Stimulated activated CD4-positive, alpha-beta T cell treated with anti-CD3 and anti-CD28 coated beads, Interleukin-15, amount 100 ng/mL, for 1 hour (primary cell): ENCODE results near the gene RASGRF1.
"Not testable (repeated sequence)": the region's sequence is repeated elsewhere in the genome, so short reads cannot be mapped to it uniquely, and the experiment has no call there.

Experiments
- DNase-seq, 2 donors: peaks; one replicate each; pipeline ENCODE4 v3.0.0-alpha.2; 2020; ENCODE audit warnings: low read depth in 1 of 2, low spot score in 1 of 2

The RASGRF1 gene

DNA sequence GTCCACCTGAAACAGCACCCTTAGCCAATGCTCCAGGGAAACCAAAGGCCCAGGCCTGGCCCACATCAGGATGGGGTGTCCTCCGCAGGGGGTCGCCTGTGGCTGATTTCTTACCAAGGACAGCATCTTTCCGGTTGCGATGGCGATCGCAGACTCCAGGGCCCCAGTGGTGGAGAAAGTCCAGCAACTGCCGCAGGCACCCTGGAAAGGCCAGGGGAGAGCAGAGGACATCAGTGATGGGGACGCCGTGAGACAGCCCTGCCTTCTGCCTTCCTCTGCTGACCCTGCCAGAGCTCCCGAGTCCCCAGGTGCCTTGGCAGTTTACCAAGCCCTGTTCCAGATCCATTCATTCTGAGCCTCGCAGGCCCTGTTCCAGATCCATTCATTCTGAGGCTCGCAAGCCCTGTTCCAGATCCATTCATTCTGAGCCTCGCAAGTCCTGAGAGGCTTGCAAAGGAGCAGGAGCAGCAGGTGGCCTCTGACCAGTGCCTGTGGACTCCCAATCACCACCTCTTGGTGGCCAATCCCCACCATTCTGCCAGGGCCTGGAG lies 158.2 kb downstream of the RASGRF1 start:
- DNase-seq, result no peak

DNA sequence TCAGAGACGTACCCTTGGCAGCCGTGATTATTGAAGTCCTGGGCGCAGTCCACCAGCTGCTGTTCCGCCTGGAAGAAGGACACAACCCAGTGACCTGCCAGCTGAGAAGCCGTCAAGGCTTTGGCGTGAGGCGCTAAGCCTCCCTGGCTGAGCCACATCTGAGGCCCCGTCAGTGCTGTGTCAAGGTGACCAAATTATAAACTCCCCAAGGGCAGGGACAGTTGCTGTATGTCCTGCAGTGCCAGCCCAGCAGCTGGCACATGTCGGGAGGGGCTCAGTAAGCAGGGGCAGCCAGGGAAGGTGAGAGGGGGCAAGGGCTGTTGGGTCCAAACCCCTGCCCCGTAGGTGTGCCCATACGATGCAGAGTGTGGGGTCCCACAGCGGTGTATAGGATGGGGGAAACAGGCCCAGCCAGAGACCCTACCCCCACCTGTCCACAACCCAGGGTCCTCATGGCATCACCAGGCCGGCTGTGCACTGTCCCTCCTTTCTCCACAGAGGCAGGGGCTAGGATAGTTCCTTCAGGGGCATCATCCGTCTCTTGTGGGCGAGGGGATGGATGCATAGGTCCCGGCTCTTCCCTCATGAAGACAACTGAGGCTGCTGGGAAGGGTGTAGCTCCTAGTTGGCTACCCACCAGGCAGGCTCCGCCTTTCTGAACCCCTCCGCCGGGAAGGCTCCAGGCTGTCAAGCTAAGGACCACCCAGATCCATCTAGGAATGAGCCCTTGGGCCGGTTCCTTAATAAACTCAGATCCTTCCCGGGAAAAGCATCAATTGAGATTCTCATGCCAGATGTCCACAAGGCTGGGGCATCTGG lies 158.9 kb downstream of the RASGRF1 start:
- DNase-seq, result no peak

DNA sequence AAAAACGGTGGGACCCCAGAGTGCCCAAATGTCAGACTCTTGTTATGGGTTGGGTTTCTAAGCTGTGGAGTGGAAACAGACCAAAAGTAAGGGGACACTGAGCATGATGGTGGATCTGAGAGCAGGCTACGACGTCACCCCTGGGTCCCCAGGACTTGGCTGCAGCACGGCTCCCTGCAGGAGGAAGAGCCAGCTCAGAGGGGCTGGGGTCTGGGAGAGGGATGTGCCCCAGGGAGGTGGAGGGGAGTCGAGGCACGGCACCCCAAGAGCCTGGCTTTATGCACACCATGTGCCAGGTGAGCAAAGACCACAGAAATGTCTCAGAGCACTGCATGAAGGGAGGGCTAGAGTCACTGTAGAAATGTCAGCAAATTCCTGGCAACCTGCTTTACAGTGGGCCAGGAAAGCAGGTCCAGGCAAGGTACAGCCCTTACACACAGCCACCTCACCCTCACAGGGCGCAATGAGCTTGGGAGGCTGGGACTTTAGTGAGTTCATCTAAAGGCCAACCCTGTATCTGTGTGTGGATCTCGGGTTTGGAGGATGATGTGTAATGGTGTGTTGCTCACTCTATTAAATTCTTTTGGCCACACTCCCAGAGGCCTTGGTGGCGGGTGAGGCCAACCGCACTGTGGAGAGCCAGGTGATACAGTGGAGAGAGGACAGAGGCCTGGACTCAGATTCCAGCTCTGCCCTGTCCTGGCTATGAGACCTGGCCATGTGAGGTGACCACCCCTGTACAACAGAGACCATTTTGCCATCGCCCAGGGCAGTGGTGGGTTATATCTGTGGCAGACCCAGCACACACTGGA lies 159.8 kb downstream of the RASGRF1 start:
- no peak for DNase-seq

DNA sequence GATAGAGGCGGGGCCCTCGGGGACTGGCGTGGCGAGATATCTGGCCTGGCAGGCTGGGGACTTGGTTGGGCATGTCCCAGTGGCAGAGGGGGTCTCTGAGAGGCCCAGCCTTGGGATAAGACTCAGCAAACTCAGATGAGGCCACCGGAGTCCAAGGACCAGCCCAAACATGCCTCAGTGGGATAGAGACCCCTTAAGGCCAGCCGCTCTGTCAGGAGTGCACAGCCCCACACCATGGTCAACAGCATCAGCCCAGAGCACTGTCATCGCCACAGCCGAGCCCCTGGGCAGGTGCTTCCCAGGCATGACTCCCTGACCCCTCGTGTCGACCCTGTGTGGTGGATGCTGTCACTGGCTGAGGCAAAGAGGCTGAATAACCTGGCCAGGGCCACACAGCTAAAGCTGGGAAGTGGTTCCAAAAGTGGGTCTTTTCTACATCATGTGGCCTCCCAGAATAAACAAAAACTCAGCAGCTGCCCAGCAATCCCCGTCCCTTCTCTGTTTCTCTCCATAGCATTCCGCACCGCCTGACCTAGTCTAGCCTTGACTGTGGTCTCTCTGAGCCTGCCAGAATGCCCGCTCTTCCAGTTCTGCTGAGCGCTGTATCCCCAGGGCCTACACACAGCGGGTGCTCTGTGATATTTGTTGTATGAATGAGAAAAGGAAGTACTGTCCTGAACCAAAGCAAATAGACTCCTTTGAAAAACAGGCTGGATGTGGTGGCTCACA lies 160.9 kb downstream of the RASGRF1 start:
- no peak for DNase-seq

DNA sequence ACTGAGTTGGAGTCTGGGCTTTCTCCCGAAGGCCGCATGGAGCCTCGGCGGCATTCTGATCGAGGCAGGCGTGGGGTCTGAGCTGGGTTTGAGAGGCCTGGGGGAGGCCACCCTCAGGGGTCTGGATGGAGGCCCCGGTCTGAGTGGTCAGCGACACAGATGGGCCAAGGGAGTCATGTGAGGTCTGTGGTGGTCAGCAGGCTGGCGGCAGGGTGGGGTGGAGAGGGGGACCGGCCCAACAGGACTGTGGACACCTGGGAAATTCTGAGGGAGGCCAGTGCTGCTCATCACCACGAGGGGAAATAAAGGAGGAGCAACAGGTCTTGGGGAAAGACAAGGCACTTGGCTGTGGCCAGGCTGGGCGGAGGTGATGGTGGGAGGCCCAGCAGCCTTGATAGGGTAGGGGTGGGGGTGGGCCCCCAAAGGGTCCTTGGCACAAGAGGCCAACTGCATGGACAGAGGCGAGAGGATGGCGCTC lies 161.9 kb downstream of the RASGRF1 start:
- no peak for DNase-seq

DNA sequence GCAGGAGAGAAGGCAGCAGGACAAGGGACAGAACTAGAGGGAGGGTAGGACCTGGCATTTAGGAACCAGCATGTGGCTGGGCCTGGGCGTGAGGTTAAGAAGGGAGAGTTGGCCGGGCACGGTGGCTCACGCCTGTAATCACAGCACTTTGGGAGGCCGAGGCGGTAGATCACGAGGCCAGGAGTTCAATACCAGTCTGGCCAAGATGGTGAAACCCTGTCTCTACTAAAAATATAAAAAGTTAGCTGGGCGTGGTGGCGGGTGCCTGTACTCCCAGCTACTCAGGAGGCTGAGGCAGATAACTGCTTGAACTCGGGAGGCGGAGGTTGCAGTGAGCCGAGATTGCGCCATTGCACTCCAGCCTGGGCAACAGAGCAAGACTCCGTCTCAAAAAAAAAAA lies 162.4 kb downstream of the RASGRF1 start:
- DNase-seq, result not testable (repeated sequence)

DNA sequence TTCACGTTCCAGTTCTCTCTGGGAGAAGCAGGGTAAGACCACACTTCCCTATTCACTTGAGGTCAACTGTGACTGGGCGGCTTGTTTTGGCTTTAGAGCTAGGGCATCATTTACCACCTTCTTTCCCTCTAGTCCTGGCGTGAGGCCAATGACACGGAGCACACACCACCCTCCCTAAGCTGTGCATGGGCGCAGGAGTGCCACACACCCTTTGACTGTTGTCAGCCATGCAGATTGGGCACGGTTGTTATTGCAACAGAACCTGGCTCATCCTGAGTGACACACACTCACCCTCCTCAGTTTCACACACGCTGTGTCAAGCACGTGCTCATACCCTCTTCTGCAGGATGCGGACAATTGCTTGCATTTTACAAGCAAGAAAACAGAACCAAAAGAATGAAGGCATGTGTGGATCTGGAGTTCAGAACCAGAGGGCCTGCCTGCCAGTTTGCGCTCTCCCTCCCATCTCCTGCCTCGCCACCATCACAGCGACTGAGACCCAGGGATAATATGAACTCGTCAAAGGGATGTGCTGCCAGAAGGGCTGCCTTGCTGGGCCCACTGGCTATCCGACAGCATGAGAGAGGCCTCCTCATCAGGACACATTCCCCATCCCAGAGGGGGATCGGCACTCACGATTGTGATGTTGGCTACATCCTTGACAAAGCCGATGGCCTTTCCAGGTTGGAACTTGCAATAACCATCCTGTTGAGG lies 163.3 kb downstream of the RASGRF1 start:
- DNase-seq, result no peak

DNA sequence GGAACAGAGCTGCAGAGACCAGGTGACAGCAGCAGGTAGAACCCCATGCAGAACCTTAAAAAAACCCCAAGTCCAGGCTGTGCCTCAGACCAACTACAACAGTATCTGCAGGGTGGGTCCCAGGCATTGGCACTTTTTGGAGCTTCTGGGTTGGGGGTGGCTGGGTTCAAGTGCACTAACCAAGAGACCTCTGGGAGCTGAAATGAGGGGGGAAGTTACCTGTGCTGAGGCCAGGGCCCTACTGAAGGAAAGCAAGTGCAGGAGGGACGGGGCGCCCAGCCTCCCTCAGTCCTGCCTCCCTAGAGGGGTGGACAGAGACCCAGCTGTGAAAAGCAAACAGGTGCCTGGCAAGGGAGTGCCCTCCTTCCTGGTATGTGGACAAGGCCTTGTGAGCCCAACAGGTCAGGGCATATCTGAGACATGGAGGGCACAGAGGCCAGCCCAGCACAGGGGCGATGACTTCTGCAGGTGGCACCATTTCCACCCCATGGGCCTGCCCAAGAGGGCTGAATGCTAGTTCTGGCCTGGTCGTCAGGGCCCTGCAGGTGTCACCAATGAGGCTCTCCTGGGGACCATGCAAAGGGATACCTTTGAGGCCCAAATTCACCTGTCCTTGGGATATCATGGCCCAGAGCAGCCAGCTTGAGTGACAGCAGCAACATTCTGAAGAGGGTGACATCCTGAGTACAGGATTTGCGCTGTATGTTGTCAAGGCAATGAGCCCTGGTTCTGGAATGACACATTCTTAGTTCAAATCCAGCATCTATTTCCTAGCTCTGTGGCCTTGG lies 164.4 kb downstream of the RASGRF1 start:
- no peak for DNase-seq

DNA sequence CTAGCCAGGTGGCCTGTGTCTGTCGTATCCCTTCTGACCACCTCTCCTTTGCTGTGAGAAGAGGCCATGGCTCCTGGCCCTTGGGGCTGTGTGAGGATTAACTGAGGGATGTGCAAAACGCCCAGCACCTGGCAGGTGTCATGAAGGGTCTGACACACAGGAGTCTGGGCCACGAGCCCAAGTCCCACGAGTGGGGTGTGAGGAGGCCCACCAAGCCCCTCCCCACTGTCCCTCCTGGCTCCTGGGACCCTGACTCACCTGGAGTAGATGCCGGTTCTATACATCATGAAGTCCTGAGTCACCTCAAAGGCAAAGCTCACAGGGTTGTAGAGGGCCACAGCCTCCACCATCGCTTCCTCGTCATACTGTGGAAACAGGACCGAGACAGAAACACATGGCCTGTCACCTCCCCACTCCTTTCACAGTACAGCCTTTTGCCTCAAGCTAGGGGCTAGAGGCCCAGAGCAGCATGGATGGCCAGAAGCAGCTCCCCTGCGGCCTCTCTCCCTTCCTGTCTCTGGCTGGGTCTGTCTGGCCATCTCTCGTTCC lies 165.4 kb downstream of the RASGRF1 start:
- DNase-seq, result no peak

DNA sequence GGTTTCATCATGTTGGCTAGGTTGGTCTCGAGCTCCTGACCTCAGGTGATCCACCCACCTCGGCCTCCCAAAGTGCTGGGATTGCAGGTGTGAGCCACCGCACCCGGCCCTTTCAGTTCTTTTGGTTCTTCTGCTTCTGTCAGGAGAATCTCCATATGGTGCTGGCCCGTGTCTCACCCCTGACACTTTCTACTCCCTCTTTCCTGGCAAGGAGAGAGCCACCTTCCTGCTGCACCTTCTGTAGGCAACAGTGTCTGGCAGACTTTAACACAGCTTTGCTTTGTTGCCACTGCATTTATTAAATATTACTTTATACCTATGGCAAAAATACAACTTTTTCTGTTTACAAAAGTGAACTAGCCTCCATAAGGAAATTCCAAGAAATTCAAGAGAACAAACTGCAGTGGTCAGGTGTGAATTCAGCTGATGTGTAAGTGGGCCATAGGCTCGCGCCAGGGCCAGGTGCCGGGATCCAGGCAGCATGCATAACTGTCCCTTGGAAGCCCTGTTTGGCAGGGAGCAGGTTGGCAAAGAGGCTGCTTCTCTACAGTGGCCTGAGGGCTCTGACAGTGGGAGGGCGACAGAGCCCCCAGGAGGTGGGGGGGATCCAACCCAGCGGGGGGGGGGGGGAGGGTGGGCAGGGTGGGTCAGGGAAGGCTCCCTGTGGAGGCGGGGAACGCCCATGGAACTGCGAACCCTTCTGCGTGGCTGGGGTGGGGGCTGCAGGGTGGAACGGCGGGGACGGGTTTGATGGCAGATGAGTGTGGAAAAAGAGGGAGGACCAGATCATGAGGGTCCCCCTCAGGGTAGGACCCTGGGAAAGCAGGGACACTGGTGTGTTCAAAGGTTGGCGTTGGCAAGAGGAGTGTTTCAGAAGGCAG lies 166.9 kb downstream of the RASGRF1 start:
- no peak for DNase-seq

DNA sequence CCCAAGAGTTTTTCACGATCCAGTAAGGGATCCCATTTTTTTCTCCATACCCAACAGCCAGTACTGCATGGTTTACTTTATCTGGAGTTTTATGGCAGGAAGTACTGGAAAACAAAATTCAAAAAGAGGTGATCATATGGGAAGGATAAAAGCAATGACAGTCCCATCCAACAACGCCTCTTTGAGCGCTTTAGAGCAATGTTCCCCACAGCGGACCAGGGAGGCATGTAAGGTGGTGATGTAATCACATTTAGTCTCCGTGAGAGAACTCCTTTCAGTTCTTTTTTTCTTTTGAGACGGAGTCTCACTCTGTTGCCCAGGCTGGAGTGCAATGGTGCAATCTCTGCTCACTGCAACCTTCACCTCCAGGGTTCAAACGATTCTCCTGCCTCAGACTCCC lies 167.6 kb downstream of the RASGRF1 start:
- no peak for DNase-seq

DNA sequence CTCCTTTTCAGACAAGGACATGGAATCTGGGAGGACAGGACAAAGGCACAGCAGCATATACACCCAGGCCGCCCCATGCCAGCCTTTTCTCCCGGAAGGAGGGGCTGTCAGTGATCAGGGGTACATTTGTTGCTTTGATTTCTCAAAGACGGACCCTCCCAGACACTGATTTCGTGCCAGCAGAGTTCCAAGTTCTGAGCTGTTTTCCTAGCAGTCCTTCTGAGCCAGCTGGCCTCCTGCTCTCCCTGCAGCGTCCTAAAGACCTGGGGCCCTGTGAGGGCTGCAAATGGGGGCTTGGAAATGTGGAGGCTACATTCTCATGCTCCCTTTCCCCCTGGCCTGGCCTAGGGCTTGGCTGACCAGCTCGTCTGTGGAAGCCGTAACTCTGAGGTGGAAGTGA lies 168.1 kb downstream of the RASGRF1 start:
- no peak for DNase-seq

DNA sequence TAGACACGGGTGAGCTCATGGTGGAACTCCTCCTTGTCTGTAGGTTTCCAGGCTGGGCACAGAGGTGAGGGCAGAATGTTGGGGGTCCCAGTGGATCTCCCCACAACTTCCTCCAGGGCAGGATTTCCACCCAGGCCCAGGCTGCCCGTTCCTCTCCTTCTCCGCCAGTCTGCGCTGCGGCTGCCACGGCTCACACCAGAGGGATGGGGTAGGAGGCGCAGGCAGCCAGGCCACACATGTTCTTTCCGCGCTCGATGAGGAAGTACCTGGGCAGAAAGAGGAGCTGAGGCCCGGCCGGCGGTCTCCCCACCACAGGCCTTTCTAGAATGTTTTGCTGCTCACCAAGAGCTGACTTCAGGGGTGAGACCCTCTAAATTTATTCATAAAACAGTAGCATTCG lies 168.6 kb downstream of the RASGRF1 start:
- DNase-seq, result no peak

DNA sequence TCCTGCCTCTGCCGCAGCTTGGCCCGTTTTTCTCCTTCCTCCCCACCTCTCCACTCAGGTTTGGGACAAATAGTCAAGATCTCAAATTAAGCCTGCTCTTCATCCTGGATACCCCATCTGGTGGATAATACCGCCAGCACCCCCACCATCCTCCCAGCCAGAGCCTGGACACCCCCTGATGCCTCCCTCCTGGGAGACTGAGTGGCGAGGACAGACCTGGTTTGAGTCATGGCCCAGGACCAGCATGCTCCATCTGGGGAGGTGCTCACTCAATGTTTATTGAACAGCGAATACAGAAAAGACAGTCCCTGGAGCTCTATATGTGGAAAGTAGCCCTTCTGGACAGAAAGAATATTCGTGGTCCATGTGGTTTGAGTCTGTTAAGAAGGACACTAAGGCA lies 169.1 kb downstream of the RASGRF1 start:
- no peak for DNase-seq

DNA sequence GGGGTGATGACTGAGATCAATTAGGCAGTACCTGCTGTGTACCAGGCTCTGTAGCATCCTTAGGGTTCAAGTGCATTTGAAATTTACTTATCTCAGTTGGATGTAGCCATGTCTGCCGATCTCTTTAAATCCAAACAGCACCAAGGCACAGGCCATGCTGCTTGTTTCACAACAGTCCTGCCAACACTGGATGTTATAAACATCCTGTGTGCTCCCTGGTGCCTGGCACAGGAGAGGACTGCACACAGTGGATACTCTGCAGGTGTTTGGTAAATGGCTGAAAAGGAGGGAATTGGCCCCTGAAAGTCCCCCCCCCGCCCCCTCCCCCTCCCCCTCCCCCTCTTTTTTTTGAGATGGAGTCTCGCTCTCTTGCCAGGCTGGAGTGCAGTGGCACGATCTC lies 172.7 kb downstream of the RASGRF1 start:
- DNase-seq, result no peak

DNA sequence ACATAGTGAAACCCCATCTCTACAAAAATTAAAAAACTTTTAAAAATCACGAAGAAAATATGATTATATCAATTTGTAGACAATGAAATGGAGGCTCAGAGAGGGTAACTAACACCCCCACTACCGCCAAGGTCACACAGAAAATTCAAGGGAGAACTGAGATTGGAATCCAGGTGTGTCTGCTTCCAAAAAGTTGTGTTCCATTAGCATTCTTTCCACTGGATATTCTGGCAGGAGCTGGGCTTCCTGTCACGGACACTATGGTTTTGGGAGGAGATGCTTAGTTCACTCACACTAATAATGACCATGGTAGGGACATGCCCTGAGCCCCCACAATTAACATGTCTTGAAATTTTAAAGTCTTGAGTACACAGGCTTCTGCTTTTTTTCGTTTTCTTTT lies 174.5 kb downstream of the RASGRF1 start:
- DNase-seq, result no peak

DNA sequence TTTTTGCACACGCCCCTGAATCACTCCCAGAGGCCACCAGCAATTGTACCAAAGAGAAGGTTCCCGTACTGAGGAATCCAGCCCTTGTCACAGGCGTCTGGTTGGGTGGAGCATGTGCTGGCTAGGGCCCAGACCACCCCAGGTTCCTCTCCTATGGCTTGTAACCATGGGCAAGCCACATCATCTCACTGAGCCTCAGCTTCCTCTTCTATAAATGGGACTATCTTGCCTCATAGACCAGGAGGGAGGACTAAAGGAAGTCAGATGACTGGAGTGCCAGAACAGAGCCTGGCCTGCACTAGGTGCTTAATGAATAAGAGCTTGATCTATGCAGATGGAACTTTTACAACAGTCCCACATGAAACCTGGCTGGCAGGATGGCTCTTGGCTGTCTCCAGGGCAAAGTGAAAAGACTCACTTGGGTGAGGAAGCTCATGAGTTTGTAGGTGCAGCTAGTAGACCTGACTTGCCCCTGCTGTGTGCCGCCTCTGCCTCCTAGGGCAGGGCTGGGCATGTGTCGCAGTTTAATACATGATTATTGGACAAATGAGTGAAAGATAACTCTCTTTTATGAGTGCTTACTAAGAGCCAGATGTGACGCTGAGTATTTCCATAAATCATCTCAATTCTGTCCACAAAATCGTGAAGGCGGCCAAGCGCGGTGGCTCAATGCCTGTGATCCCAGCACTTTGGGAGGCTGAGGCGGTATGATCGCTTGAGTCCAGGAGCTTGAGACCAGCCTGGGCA lies 175.1 kb downstream of the RASGRF1 start:
- no peak for DNase-seq
